Testis (tissue), 3 donors: Measurements from ENCODE around the gene TBC1D10B. TPM values are rescaled to one million over a fixed set of nuclear protein-coding genes. Genes with fewer than 3 reads are reported as not detected.

ENCODE experiments used
- DNase-seq: peaks from one replicate; pipeline ENCODE4 v3.0.0-alpha.2; 2019
- H3K27ac ChIP-seq, 2 donors: fragments of 200-600 bp; sonication (generic); one replicate each; pipeline ENCODE4 v1.5.1; 2019
- H3K27me3 ChIP-seq: fragments of 200-600 bp; sonication (generic); one replicate; pipeline ENCODE4 v1.5.1; 2019
- H3K36me3 ChIP-seq: fragments of 200-600 bp; sonication (generic); one replicate; pipeline ENCODE4 v1.5.1; 2017; ENCODE audit warnings: low read depth; ENCODE audit errors: missing control alignments
- H3K4me1 ChIP-seq: fragments of 200-600 bp; sonication (generic); one replicate; pipeline ENCODE4 v1.5.1; 2019
- H3K4me3 ChIP-seq, 2 donors: fragments of 200-600 bp; sonication (generic); one replicate each; pipeline ENCODE4 v1.5.1; 2017 to 2019
- H3K9me3 ChIP-seq: fragments of 200-600 bp; sonication (generic); one replicate; pipeline ENCODE4 v1.5.1; 2017
- CTCF ChIP-seq, 3 experiments: fragments of 450-650 bp in 2 of 3; fragments of 200-600 bp in 1 of 3; sonication (generic) in 1 of 3; IDR thresholded peaks; one replicate each; pipeline ENCODE4 v1.5.1; 2016 to 2019; ENCODE audit warnings: antibody characterized with exemption in 3 of 3, mild to moderate bottlenecking in 2 of 3, moderate library complexity in 1 of 3
- POLR2A ChIP-seq: fragments of 450-650 bp; IDR thresholded peaks from one replicate; pipeline ENCODE4 v1.6.1; 2017; ENCODE audit warnings: antibody characterized with exemption, mild to moderate bottlenecking, moderate library complexity
- WGBS, 2 donors: methylation state at CpG; one replicate each; pipeline ENCODE4 v1.1.5; 2018; 5-methylcytosine and 5-hydroxymethylcytosine counted together
- intact Hi-C: fragments of 100-400 bp; cut with DNase I; formaldehyde crosslinking; loops from one replicate; pipeline ENCODE4 v1.15.1; 2023; ENCODE audit warnings: low total_unique reads
- polyA plus RNA-seq: library from polyadenylated mRNA; stranded (reverse); fragments of 350-450 nt; fragmentation: Illumina TruSeq; extraction: RNeasy Lipid Tissue Mini Kit (QIAGEN cat#74804); gene quantifications from one replicate; pipeline ENCODE4 v1.2.3, GENCODE V29; 2014; ENCODE audit warnings: low read depth, low replicate concordance; ENCODE audit not compliant: insufficient read depth
- total RNA-seq, 2 donors: library from RNA; depleted of rRNA; stranded (reverse); fragments of >200 nt; gene quantifications; one replicate each; pipeline ENCODE4 v1.2.3, GENCODE V29; 2016

Gene TBC1D10B
- total and polyA plus RNA-seq, 3 donors from 2014 or later, result 60.5 to 86.2 (median 64.0) TPM

GRCh38 chr16:30383521-30383920 lies 13.2 kb upstream of the TBC1D10B start:
- Histone ChIP-seq H3K4me3 (no peak overlapping the region), H3K4me1 (peaks cover 6% of the 10 kb centered on the region), H3K27ac (no peak overlapping the region), H3K36me3 (no peaks in the 10 kb centered on the region), H3K9me3 (no peaks in the 10 kb centered on the region), H3K27me3 (no peaks in the 10 kb centered on the region)
- 31 to 42% methylated on average over 2 of the region's 2 CpGs for WGBS, 2 donors
- no peak for DNase-seq
- intact Hi-C loops, result no loop called here
- TF ChIP-seq CTCF (IDR thresholded peaks at IDR 0.05) (no peak), POLR2A (no peak)

- no peak for TF ChIP-seq CTCF (IDR thresholded peaks at IDR 0.05)
- no peak for TF ChIP-seq POLR2A
- WGBS, 2 donors, result 73% methylated on average over 12 of the region's 12 CpGs
- no peak within 1 kb of the TSS for H3K27ac ChIP-seq
These were observed 12.0 kb upstream of the TBC1D10B start, which contains the start of gene SEPTIN1 for GRCh38 chr16:30382111-30382881. Gene SEPTIN1 (minus strand): TSS chr16:30382561. CDS start chr16:30382542, 19 bp downstream.

GRCh38 chr16:30381291-30382041 lies 11.2 kb upstream of the TBC1D10B start:
- Histone ChIP-seq H3K4me3 (no peak overlapping the region), H3K9me3 (no peaks in the 10 kb centered on the region), H3K4me1 (peaks cover 13% of the 10 kb centered on the region), H3K36me3 (no peaks in the 10 kb centered on the region), H3K27me3 (no peaks in the 10 kb centered on the region), H3K27ac (no peak overlapping the region)
- 81 to 85% methylated on average over 12 of the region's 13 CpGs for WGBS, 2 donors
- intact Hi-C loops, result no loop called here
- TF ChIP-seq POLR2A (no peak), CTCF (IDR thresholded peaks at IDR 0.05) (no peak)
- DNase-seq, result no peak

More at GRCh38 chr16:30382111-30382881, 12.0 kb upstream of the TBC1D10B start, which contains the start of gene SEPTIN1:
- no peak for DNase-seq
- intact Hi-C loops, result no loop called here
- no peak within 1 kb of the TSS for H3K4me3 ChIP-seq
- peaks cover 8% of the 10 kb centered on the region for H3K4me1 ChIP-seq
- H3K9me3 ChIP-seq, result no peaks in the 10 kb centered on the region
- no peaks in the 10 kb centered on the region for H3K36me3 ChIP-seq
- H3K27me3 ChIP-seq, result no peaks in the 10 kb centered on the region

- DNase-seq, result no peak
- TF ChIP-seq CTCF (IDR thresholded peaks at IDR 0.05) (no peak), POLR2A (no peak)
- no peak overlapping the region for H3K4me3 ChIP-seq
- H3K9me3 ChIP-seq, result no peaks in the 10 kb centered on the region
- 76 to 84% methylated on average over 6 of the region's 6 CpGs for WGBS, 2 donors
- no peak overlapping the region for H3K27ac ChIP-seq
- intact Hi-C loops, result no loop called here
- H3K27me3 ChIP-seq, result no peaks in the 10 kb centered on the region
- no peaks in the 10 kb centered on the region for H3K36me3 ChIP-seq
- peaks cover 13% of the 10 kb centered on the region for H3K4me1 ChIP-seq
These were observed 10.5 kb upstream of the TBC1D10B start for GRCh38 chr16:30380803-30381208.
